ENCODE results near the gene MMP23B. TPM values are rescaled to one million over a fixed set of nuclear protein-coding genes. Genes with fewer than 3 reads are reported as not detected.

Gene MMP23B
- total and polyA plus RNA-seq, 2 experiments from 2014 or later = 73.4 to 136 TPM

- Histone ChIP-seq H3K9me2 (replicated peaks; ENCODE audit: insufficient read depth) (no peaks in the 10 kb centered on the region), H3K27ac (no peak overlapping the region), H3K9me3 (ENCODE audit: low read depth) (no peaks in the 10 kb centered on the region), H3K4me2 (no peak overlapping the region), H2AFZ (no peak overlapping the region), H3K79me2 (no peaks in the 10 kb centered on the region), H3K4me3 (no peak overlapping the region), H3K4me1 (ENCODE audit: insufficient read depth) (peaks cover 3% of the 10 kb centered on the region), H3K27me3 (peaks cover 72% of the 10 kb centered on the region), H4K20me1 (ENCODE audit: insufficient read depth, poor library complexity, severe bottlenecking) (no peaks in the 10 kb centered on the region), H3K36me3 (replicated peaks; ENCODE audit: insufficient read depth, low read depth) (no peaks in the 10 kb centered on the region)
- no peak for DNase-seq (ENCODE audit: low spot score)
- TF ChIP-seq EZH2 (IDR thresholded peaks at IDR 0.05; ENCODE audit: borderline replicate concordance) (no peak), CTCF (IDR thresholded peaks at IDR 0.05; ENCODE audit: poor library complexity) (no peak), EZH2phosphoT487 (IDR thresholded peaks at IDR 0.05; ENCODE audit: low read depth, severe bottlenecking, unreplicated experiment) (no peak)
- 89% methylated on average over 13 of the region's 13 CpGs for WGBS (ENCODE audit: low lambda C conversion rate, missing lambda C conversion rate)
Measured at GRCh38 chr1:1598720-1599029, 33.3 kb upstream of the MMP23B start.

- no peak overlapping the region for H2AFZ ChIP-seq
Measured at GRCh38 chr1:1599030-1599934, 32.7 kb upstream of the MMP23B start.

GRCh38 chr1:1599935-1600860 lies 31.8 kb upstream of the MMP23B start, which contains the start of gene FNDC10:
FNDC10 (minus strand) TSS chr1:1600135; CDS start chr1:1600015, 120 bp downstream.
- WGBS (ENCODE audit: low lambda C conversion rate, missing lambda C conversion rate) = 8% methylated on average over 38 of the region's 125 CpGs
- Histone ChIP-seq H3K27ac (no peak within 1 kb of the TSS), H3K36me3 (replicated peaks; ENCODE audit: insufficient read depth, low read depth) (no peaks in the 10 kb centered on the region), H3K4me3 (peak within 1 kb of the TSS; percentile 33), H3K9me3 (ENCODE audit: low read depth) (no peaks in the 10 kb centered on the region), H3K27me3 (peaks cover 71% of the 10 kb centered on the region), H3K79me2 (no peaks in the 10 kb centered on the region), H3K4me1 (ENCODE audit: insufficient read depth) (peaks cover 3% of the 10 kb centered on the region), H3K9me2 (replicated peaks; ENCODE audit: insufficient read depth) (no peaks in the 10 kb centered on the region), H3K4me2 (peak within 1 kb of the TSS; percentile 91), H2AFZ (no peak within 1 kb of the TSS), H4K20me1 (ENCODE audit: insufficient read depth, poor library complexity, severe bottlenecking) (no peaks in the 10 kb centered on the region)
- TF ChIP-seq CTCF (IDR thresholded peaks at IDR 0.05; ENCODE audit: poor library complexity) = no peak
- peak; percentile 56 for TF ChIP-seq EZH2 (IDR thresholded peaks at IDR 0.05; ENCODE audit: borderline replicate concordance)
- DNase-seq (ENCODE audit: low spot score) = peak; percentile 32

More at GRCh38 chr1:1599030-1599934, 32.7 kb upstream of the MMP23B start:
- Histone ChIP-seq H3K9me3 (ENCODE audit: low read depth) (no peaks in the 10 kb centered on the region), H4K20me1 (ENCODE audit: insufficient read depth, poor library complexity, severe bottlenecking) (no peaks in the 10 kb centered on the region), H3K36me3 (replicated peaks; ENCODE audit: insufficient read depth, low read depth) (no peaks in the 10 kb centered on the region), H3K79me2 (no peaks in the 10 kb centered on the region), H3K4me1 (ENCODE audit: insufficient read depth) (peaks cover 3% of the 10 kb centered on the region), H3K27me3 (peaks cover 74% of the 10 kb centered on the region), H3K9me2 (replicated peaks; ENCODE audit: insufficient read depth) (no peaks in the 10 kb centered on the region), H3K27ac (no peak overlapping the region), H3K4me2 (peak overlapping the region; percentile 74), H3K4me3 (no peak overlapping the region)
- peak; percentile 56 for DNase-seq (ENCODE audit: low spot score)
- 17% methylated on average over 74 of the region's 111 CpGs for WGBS (ENCODE audit: low lambda C conversion rate, missing lambda C conversion rate)
- TF ChIP-seq EZH2phosphoT487 (IDR thresholded peaks at IDR 0.05; ENCODE audit: low read depth, severe bottlenecking, unreplicated experiment) = no peak
- TF ChIP-seq EZH2 (IDR thresholded peaks at IDR 0.05; ENCODE audit: borderline replicate concordance) = peak; percentile 50
